Right atrium auricular region (tissue), 2 donors: ENCODE results near the gene PROSER3. TPM values are rescaled to one million over a fixed set of nuclear protein-coding genes. Genes with fewer than 3 reads are reported as not detected.
A peak's percentile ranks its signal among the peaks of the same experiment; 100 is the strongest.

Experiments used
- DNase-seq: peaks from one replicate; pipeline ENCODE4 v3.0.0-alpha.2; 2019; ENCODE audit warnings: low spot score
- H3K27ac ChIP-seq, 2 donors: fragments of 200-600 bp; sonication (generic); 1 replicate in 1 of 2; 2 replicates in 1 of 2; pipeline ENCODE4 v1.5.1; 2016 to 2019
- H3K27me3 ChIP-seq, 2 donors: fragments of 200-600 bp; sonication (generic); one replicate each; pipeline versions ENCODE4 v1.5.1 to v1.6.0; 2017 to 2019
- H3K36me3 ChIP-seq: fragments of 200-600 bp; sonication (generic); one replicate; pipeline ENCODE4 v1.5.1; 2016
- H3K4me1 ChIP-seq, 2 donors: fragments of 200-600 bp; sonication (generic); one replicate each; pipeline versions ENCODE4 v1.5.1 to v1.6.0; 2017 to 2019
- H3K4me3 ChIP-seq, 2 donors: fragments of 200-600 bp; sonication (generic); 1 replicate in 1 of 2; 2 replicates in 1 of 2; pipeline ENCODE4 v1.5.1; 2017 to 2019; ENCODE audit warnings: mild to moderate bottlenecking in 1 of 2, moderate library complexity in 1 of 2
- H3K9me3 ChIP-seq, 2 donors: fragments of 200-600 bp; sonication (generic); one replicate each; pipeline ENCODE4 v1.5.1; 2019
- CTCF ChIP-seq, 2 donors: fragments of 200-600 bp; sonication (generic); IDR thresholded peaks; one replicate each; pipeline ENCODE4 v1.5.1; 2019; ENCODE audit warnings: antibody characterized with exemption in 2 of 2
- total RNA-seq, 2 donors: library from RNA; depleted of rRNA; stranded (reverse); fragments of >200 nt; gene quantifications; one replicate each; pipeline ENCODE4 v1.1.0, GENCODE V29; 2016

Gene PROSER3
- total RNA-seq, 2 donors from 2014 or later: 7.2 TPM

- H3K9me3 ChIP-seq: no peaks in the 10 kb centered on the region
- H3K27me3 ChIP-seq: no peaks in the 10 kb centered on the region
- peaks cover 0 to 44% of the 10 kb centered on the region in 2 donors for H3K4me1 ChIP-seq
- DNase-seq: no peak
- peak overlapping the region; percentile 97 to 98 for H3K27ac ChIP-seq
- H3K4me3 ChIP-seq: peak overlapping the region in 1 of 2 donors; percentile 93
- peaks cover 28% of the 10 kb centered on the region for H3K36me3 ChIP-seq
- TF ChIP-seq CTCF (IDR thresholded peaks at IDR 0.05): no peak
Observed at GRCh38 chr19:35754370-35755130, 3.4 kb upstream of the PROSER3 start.

- Histone ChIP-seq H3K4me3 (peak overlapping the region in 1 of 2 donors; percentile 93), H3K27ac (peak overlapping the region; percentile 97 to 98), H3K9me3 (no peaks in the 10 kb centered on the region), H3K27me3 (no peaks in the 10 kb centered on the region), H3K4me1 (peaks cover 0 to 43% of the 10 kb centered on the region in 2 donors), H3K36me3 (peaks cover 28% of the 10 kb centered on the region)
- TF ChIP-seq CTCF (IDR thresholded peaks at IDR 0.05): no peak
- DNase-seq: no peak
Observed at GRCh38 chr19:35755131-35755549, 2.8 kb upstream of the PROSER3 start.

GRCh38 chr19:35755550-35756376 lies 2.2 kb upstream of the PROSER3 start:
- Histone ChIP-seq H3K4me3 (peak overlapping the region; percentile 42 to 93), H3K9me3 (no peaks in the 10 kb centered on the region), H3K27me3 (no peaks in the 10 kb centered on the region), H3K27ac (peak overlapping the region; percentile 97 to 98), H3K36me3 (peaks cover 28% of the 10 kb centered on the region), H3K4me1 (peaks cover 0 to 43% of the 10 kb centered on the region in 2 donors)
- DNase-seq: peak; percentile 94
- TF ChIP-seq CTCF (IDR thresholded peaks at IDR 0.05): no peak

GRCh38 chr19:35756377-35757230 lies 1.4 kb upstream of the PROSER3 start, which contains the start of gene HSPB6:
Gene HSPB6 (minus strand): TSS chr19:35757029. CDS start chr19:35757008, 21 bp downstream.
- peak; percentile 86 for DNase-seq
- Histone ChIP-seq H3K27ac (peak within 1 kb of the TSS; percentile 97 to 98), H3K4me3 (peak within 1 kb of the TSS; percentile 42 to 93), H3K27me3 (no peaks in the 10 kb centered on the region), H3K9me3 (no peaks in the 10 kb centered on the region), H3K36me3 (peaks cover 28% of the 10 kb centered on the region), H3K4me1 (peaks cover 0 to 43% of the 10 kb centered on the region in 2 donors)
- no peak for TF ChIP-seq CTCF (IDR thresholded peaks at IDR 0.05)

DNA sequence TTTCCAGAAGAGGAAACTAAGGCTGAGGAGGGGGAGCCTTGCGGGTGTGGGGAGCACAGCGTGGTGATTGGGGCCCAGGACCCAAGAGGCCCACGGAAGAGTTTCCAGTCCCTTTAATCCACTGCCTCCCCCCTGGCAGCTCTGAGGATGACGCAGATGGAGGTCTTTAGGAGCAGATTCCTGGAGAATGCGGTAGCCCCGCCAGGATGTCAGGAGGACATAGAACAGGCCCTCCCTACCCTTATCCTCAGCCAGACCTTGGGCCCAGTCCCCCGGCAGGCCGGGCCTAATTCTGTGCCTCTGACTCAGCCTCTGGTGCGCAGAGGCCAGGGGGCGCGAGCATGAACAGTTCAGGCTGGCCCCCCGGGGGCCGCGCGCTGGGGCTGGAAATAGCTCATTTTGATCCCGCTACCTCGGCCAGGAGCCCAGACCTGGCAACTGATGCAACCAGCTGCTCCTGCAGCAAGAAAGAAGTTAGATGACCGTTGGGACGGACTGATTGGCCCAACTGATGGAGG lies 686 bp upstream of the PROSER3 start:
- peaks cover 0 to 43% of the 10 kb centered on the region in 2 donors for H3K4me1 ChIP-seq
- peak overlapping the region; percentile 42 to 93 for H3K4me3 ChIP-seq
- H3K36me3 ChIP-seq: peaks cover 30% of the 10 kb centered on the region

More for the DNA sequence above, 686 bp upstream of the PROSER3 start:
- TF ChIP-seq CTCF (IDR thresholded peaks at IDR 0.05): no peak
- Histone ChIP-seq H3K9me3 (no peaks in the 10 kb centered on the region), H3K27ac (peak overlapping the region; percentile 97 to 98), H3K27me3 (no peaks in the 10 kb centered on the region)
- peak; percentile 95 for DNase-seq
